Cerebellar cortex (tissue), 1 donor: ENCODE data around the gene TTF2.

ENCODE experiments used
- DNase-seq: peaks from one replicate; pipeline ENCODE4 v3.0.0-alpha.2; 2015; ENCODE audit warnings: low spot score

The TTF2 gene

DNA sequence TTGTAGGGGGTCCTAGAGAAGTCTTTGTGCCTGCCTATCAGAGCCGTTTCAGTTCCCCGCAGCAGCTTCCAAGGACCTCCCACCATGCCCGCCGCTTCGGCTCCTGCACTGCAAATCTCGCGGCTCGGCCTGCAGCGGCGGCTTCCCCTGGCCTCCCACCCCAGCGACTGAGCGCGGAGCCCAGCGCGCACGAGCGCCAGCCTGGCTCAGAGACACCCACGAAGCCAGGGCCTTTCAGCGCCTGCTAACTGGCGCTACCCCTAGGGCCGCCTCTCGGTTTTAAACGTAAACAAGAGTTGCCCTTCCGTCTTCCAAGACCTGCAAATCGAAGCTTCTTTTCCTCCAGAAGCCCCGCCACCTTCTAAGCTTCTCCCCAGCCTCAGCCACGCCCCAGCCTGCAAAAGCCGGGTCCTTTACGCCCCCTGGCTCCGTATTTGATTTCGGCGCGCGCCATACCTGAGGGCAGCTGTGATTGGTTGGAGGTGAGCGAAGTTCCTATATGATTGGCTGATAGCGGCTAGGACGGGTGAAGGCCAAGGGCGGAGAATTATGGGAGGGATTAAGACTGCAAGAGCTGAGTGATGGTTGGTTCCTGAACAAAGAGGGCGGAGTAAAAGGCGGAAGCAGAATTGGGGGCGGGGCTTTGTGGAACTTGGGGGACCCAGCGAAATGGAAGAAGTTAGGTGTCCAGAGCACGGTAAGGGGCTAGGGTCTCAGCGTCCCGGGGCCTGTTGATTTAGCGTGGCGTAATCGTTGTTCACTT is at the start of gene TTF2:
Gene TTF2, plus strand, starts transcription at position 649 of the 763 bp plus-strand sequence. Its CDS starts 21 bp downstream, at position 670.
- peak; percentile 99 for DNase-seq

GRCh38 chr1:117011334-117011733 is 48.8 kb upstream of the TTF2 start:
- DNase-seq = no peak

GRCh38 chr1:117013309-117013858 is 46.7 kb upstream of the TTF2 start:
- DNase-seq = no peak

DNA sequence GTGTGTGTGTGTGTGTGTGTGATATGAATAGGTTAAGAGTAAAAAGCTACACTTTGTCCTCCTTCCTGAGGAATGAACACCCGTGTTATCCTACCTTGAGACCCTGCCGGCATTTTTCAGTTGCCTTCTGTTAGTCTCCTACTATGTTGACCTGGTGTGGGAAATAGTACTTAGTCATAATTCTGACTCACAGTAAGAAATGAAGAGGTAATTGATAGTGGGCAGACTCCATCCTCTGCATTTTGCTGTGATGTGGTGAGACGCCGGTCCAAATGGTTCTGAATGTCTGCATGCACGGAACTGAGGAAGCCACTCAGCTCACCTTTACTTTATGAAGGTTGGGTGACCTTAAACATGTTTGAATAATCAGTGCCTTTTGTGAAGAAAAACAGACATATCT is 45.9 kb upstream of the TTF2 start:
- no peak for DNase-seq

DNA sequence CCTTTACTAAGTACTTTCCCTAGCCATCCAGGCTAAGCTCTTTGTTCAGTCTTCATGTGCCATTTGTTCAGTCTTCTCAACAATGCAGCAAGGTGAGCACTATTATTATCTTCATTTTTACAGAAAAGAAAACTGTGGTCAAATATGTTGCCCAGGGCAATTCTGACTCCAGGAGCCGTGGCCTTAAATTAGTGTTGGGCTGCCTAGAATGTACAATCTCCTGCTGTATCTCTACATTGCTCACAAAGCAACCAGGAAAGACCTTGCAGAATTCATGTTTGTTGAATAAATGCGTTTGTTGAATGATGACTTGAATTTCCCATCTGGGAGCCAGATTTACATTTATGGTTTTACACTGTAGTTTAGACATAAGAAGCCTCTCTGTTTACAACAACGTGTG is 44.4 kb upstream of the TTF2 start:
- no peak for DNase-seq

- no peak for DNase-seq
These were observed 43.1 kb upstream of the TTF2 start for GRCh38 chr1:117017062-117017461.

DNA sequence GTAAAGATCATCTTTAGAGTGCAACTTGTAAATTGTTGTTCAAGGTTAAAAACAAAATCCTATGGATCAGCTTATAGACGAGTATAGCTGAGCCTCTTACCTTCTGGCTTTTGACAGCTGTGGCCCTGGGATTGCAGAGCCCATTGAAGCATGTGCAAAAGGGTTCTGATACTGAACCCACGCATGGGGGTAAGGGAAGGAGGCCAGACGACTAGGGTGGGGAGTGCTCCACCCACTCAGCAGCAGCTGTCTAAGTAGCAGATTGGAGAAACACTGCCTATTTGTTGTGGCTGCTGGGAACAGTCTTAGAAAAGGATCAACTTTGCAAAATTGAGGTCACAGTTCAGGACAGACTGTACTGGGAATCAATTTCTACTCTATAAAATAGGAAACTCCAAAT is 42.5 kb upstream of the TTF2 start:
- DNase-seq = no peak

- DNase-seq = no peak
These were observed 39.5 kb upstream of the TTF2 start for GRCh38 chr1:117020526-117021156.

DNA sequence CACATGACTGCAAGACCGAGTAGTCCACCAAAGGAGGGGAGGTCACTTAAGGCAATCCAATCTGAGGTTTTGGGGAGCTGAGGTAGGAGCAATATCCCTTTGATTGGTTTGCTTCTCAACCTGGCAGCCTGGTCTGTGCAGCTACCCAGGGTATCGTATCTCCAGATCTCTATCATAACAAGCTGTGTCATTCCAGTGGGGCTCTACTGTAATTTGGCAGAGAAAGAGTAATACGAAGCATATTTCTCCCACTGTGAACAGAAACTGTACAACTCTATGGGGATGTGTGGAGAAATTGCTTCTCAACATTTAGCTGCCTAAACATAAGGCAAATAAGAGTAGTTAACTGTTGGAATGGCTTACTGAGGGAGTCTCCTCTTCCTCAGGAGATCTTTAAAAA is 38.0 kb upstream of the TTF2 start:
- no peak for DNase-seq

DNA sequence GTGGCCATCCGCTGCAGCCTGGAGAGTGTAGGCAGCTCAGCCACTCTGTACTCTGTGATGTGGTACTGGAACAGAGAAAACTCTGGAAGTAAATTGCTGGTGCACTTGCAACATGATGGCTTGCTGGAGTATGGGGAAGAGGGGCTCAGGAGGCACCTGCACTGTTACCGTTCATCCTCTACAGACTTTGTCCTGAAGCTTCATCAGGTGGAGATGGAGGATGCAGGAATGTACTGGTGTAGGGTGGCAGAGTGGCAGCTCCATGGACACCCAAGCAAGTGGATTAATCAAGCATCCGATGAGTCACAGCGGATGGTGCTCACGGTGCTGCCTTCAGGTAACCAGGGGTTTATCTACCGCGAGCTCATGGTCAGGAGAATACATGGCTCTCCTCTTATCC is 34.6 kb upstream of the TTF2 start:
- DNase-seq = no peak

DNA sequence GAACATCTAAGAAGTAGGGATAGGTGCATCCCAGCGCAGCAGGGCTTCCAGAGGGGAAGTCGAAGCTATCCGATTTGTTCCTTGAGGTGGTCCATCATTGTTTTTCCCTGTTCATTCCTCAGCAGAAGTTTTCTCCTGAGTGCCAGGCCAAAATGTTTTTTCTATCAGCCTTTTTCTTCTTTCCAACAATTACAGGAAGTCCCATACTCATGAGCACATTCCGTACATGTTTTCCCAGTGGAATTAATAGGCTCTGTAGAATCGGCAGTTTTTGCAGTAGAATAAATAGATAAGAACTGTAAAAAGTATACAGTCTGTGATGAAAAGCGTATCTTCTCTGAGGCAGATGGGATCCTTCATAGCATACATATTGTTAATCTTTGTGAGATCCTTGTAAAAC is 33.8 kb upstream of the TTF2 start:
- no peak for DNase-seq

DNA sequence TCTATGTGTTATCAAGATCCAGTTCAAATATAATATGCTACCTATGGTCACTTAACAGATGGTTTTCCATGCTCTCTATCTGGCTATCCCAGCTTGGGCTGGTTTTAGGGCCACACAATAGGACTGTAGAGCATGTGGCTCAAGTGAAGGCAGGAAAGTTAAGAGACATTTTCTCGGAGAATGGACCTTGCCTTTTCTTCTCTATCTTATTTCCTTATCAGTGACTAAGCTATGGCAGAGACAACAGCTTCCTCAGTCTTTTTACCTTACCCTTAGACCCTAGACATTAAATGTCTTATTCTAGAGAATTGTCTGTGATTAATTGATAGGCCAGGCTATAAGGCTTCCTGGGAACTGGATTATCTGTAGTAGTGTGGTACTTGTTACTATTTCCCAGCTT is 30.4 kb upstream of the TTF2 start:
- DNase-seq = no peak

- no peak for DNase-seq
These were observed 29.8 kb upstream of the TTF2 start for GRCh38 chr1:117030271-117030877.

GRCh38 chr1:117032266-117032665 is 27.9 kb upstream of the TTF2 start:
- no peak for DNase-seq

DNA sequence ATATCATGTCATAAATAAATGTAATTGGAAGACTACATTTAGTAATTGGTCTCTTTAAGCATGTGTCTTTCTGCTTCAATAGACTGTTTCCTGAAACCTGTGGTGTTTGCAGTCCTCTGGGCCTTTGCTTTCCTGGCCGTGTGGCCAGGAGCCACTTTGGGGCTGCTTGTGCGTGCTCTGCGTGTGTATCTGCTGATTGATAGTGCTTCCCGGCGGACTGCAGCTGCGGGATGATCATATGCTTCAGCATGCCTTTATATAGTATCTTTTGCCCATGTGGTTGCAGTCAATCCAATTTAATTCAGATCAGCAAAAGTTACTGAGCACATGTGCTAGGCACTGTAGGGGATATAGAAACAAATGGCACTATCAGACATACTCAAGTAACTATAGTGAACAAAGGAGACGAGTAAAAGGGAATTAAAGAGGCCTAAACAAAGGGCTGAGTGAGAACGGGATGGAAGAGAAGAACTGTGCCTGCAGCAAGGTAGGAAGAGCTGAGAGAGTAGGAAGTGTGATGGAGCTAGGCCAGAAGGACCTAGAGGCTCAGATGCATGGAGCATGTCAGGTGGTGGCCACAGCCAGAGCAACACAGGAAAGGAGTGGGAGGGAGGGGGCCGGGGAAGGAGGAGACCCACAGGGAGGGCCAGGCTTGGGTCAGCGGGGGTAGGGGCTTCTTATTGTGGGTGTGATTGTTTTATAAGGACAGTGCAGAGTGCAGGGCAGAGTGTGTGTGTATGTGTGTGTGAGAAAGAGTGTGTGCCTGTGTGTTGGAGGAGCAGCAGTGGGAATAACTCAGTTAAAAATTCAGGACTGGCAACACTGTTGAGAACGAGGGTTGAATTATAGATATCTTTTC is 27.2 kb upstream of the TTF2 start:
- no peak for DNase-seq

- DNase-seq = no peak
These were observed 26.4 kb upstream of the TTF2 start for GRCh38 chr1:117033772-117034171.

DNA sequence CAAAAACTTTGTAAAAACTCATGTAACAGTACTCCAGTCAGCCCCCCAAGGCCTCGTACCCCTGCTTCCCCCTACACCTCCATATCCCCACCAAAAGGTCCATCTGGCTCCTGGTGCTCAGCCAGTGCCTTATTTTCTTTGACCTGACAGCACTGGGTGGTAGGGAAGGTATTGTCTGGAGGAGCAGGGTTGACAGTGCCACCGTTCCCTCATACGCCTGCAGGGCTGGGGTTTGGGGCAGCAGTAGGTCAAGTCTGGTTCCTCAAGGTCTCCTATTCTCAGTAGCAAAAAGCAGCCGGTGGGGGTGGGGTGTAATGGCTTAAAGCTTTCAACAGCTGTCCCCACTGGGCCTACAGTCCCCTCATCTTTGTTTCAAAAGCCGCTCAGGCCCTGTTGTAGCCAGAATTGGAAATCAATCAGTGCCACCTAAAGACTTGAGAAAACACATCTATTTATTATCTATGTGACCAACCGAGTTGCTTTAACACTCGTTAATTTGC is 25.3 kb upstream of the TTF2 start:
- DNase-seq = no peak

- DNase-seq = no peak
These were observed 24.1 kb upstream of the TTF2 start for GRCh38 chr1:117036018-117036461.

DNA sequence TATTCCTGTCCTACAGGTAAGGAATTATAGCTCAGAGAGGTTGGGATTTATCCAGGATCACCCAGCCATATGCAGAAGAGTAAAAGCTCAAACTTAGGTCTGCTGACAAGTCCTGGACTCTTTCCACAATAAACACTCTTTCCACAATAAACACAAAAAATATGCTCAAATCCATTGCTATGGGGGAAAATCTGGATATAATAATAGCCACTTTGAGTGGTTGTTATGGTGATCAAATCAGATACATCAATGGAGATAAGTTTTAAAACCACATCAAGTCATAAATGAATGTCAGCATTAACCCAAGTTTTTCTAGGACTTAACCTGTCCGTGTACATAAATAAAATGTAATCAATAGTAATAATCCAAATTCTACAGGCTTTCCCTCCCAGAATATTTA is 22.3 kb upstream of the TTF2 start:
- no peak for DNase-seq

- no peak for DNase-seq
These were observed 21.9 kb upstream of the TTF2 start for GRCh38 chr1:117038236-117038635.

GRCh38 chr1:117044217-117044616 is 15.9 kb upstream of the TTF2 start:
- no peak for DNase-seq

DNA sequence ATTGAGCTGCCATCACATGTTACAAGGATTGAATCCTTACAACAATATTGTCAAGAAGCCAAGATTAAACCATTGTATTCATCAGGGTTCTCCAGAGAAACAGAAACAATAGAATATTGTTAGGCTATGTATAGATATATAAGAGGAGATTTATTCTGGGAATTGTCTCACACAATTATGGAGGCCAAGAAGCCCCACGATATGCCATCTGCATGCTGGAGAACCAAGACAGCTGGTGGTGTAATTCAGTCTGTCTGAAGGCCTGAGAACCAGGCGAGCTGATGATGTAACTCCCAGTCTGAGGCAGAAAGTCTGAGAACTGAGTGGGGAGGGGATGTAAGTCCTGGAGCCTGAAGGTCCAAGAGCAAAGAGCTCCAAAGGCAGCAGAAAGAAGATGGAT is 14.5 kb upstream of the TTF2 start:
- DNase-seq = no peak
